Measurements from ENCODE around the gene SAMD4A.

SAMD4A gene

DNA sequence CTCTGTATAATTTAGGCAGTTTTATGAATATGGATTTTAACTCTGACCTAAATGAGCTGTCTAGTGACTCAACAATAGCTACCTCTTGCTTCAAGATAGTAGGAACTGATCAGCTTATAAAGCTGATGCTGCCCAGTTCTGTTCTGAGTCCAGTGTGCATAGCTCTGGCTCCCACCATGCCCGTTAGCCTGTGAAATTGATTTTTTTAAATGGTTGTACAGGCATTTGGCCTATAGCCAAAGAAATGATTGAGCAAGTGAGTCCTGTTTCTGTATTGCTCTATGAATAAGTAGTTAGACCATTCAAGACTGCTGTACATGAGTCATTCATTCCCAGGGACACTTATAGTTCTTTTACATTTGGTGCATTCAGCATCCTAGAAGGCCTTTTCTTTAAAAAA, 36.4 kb downstream of the SAMD4A start:
- peak; percentile 46 to 87 for DNase-seq (ENCODE audit: low read depth in 2 of 2)
- no peak overlapping the region for H3K4me3 ChIP-seq (replicated peaks in 1 of 2; ENCODE audit: low read depth in 2 of 2, low read length in 2 of 2)
- TF ChIP-seq, protein P1, sequence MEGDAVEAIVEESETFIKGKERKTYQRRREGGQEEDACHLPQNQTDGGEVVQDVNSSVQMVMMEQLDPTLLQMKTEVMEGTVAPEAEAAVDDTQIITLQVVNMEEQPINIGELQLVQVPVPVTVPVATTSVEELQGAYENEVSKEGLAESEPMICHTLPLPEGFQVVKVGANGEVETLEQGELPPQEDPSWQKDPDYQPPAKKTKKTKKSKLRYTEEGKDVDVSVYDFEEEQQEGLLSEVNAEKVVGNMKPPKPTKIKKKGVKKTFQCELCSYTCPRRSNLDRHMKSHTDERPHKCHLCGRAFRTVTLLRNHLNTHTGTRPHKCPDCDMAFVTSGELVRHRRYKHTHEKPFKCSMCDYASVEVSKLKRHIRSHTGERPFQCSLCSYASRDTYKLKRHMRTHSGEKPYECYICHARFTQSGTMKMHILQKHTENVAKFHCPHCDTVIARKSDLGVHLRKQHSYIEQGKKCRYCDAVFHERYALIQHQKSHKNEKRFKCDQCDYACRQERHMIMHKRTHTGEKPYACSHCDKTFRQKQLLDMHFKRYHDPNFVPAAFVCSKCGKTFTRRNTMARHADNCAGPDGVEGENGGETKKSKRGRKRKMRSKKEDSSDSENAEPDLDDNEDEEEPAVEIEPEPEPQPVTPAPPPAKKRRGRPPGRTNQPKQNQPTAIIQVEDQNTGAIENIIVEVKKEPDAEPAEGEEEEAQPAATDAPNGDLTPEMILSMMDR (IDR thresholded peaks at IDR 0.05; ENCODE audit: low read depth, low read length), result no peak

DNA sequence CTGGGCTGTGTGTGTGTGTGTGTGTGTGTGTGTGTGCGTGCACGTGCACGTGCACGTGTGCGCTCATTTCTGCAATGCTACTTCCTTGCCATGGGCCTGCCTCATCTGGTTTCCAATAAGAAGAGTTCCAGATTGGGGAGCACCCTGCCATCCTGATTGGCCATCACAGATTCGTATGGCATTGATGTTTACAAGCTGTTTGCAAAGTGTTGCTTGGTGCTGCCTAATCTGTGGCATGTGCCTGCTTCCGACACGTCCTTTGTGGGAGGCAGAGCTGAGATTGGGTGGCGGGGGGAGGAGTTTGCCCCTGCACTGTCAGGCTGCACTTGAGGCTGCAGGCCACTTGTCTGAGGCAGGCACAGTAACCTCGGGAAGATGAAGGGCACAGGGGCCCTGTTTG, 39.2 kb downstream of the SAMD4A start:
- peak in 1 of 2 donors; percentile 72 for DNase-seq (ENCODE audit: low read depth in 2 of 2)
- no peak overlapping the region for H3K4me3 ChIP-seq (replicated peaks in 1 of 2; ENCODE audit: low read depth in 2 of 2, low read length in 2 of 2)
- TF ChIP-seq, protein P1 (IDR thresholded peaks at IDR 0.05; ENCODE audit: low read depth, low read length), result no peak

DNA sequence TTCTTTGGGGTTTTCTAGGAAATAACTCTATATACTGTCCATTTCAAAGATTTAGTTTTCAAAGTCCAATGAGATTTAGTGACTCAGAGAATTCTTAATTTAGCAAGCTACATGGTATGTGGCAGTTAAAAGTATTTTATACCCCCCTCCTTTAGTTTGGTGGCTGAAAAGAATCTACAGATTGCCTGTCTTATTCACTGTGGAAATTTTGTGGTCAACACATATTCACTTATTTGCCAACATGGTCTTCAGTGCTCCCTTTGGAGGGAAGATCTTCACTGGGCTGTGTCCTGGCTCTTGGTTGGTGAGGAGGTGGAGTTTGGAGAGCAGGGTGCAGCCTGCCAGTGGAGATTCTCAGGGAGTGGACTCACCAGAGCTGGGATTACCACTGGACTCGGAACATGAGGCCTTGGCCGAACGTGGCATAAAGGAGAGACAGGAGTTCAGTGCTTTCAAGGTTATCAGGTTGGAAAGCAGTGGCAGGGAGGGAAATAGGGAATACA, 39.8 kb downstream of the SAMD4A start:
- TF ChIP-seq, protein P1 (IDR thresholded peaks at IDR 0.05; ENCODE audit: low read depth, low read length), result no peak
- H3K4me3 ChIP-seq (replicated peaks in 1 of 2; ENCODE audit: low read depth in 2 of 2, low read length in 2 of 2), result no peak overlapping the region
- peak; percentile 63 to 75 for DNase-seq (ENCODE audit: low read depth in 2 of 2)

DNA sequence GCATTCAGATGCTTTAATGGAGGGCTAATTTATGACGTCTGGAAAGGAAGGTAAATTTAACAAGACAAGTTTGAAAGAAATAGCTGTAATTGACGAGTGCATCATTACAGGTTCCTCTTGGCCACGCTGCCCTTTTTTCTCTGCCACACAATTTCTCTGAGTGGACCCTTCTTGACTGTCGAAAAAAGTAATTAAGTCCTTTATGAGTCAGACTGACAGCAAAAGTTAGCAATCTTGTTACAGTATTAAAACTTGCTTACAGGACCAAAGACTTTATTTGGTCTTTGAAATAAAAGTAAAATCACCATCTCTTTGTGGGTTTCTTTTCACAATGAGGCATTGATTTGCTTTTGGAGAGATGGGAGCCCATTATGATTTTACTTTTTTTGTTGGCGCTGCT, 42.6 kb downstream of the SAMD4A start:
- TF ChIP-seq, protein P1 (IDR thresholded peaks at IDR 0.05; ENCODE audit: low read depth, low read length), result no peak
- no peak for DNase-seq (ENCODE audit: low read depth in 2 of 2)
- no peak overlapping the region for H3K4me3 ChIP-seq (replicated peaks in 1 of 2; ENCODE audit: low read depth in 2 of 2, low read length in 2 of 2)

DNA sequence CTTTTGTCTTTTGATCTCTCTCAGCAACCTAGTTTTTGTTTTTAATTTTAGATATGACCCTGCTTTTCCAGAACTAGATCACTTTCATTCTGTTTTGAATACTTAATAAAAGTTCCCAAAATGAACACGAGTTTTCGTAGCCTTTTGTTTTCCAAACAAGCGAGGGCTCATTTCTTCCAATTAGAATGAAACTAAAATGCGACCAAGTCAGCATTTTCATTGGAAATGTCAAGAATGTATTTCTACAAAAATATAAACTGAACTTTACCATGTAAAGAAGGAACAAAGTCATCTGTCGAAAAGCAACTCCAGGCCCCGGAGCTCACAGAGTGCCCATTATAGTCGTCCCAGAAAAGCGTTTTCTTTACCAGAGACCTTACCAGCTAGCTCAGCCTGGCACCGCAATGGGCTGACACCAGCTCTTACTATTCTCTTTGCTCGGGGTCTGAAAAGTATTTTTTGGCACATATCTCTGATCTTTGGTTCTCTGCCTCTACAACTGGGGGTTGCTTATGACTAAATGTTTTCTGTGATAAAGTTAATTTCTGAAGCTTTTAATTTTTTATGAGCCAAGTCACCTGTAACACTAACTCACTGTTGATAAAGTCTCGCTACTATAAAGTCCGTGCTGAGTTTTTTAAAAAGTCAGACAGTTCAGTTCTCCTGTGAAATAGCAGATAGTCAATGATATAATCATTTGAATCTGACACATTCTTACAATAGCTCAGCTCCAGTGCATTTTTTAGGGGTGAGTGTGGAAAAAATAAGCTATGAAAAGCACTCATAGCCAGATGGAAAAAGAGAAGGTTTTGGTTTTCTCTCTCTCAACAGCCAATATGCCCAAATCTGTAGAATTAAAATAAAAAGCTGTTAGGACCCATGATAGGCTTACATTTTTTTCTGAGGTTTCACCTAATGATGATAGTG, 43.4 kb downstream of the SAMD4A start:
- DNase-seq (ENCODE audit: low read depth in 2 of 2), result peak; percentile 36 to 67
- TF ChIP-seq, protein P1 (IDR thresholded peaks at IDR 0.05; ENCODE audit: low read depth, low read length), result no peak
- no peak overlapping the region for H3K4me3 ChIP-seq (replicated peaks in 1 of 2; ENCODE audit: low read depth in 2 of 2, low read length in 2 of 2)

DNA sequence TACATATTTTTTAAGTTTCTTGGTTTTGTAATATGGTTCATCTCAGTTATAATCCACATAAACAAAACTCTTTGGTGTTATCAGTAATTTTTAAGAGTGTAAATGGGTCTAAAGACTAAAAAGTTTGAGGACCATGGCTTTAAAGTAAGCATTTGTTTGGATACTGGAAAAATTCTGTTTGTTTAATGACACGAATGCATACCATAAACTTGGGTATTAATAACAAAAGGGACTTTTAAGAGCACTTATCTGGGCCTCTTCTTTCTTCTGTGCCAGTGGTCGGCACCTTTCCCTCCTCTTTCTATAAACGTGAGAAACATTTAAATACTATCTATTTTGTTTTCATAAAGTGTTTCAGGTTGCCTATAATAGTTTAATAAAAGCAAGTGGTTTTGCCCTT, 47.4 kb downstream of the SAMD4A start:
- TF ChIP-seq, protein P1 (IDR thresholded peaks at IDR 0.05; ENCODE audit: low read depth, low read length), result no peak

More for the DNA sequence above, 47.4 kb downstream of the SAMD4A start:
- DNase-seq (ENCODE audit: low read depth in 2 of 2), result no peak
- H3K4me3 ChIP-seq (replicated peaks in 1 of 2; ENCODE audit: low read depth in 2 of 2, low read length in 2 of 2), result no peak overlapping the region
